Ectodermal cell (in vitro differentiated cells): Measurements from ENCODE around the gene AMDHD2.

Experiments used
- H3K27ac ChIP-seq: 2 replicates; pipeline ENCODE4 v1.7.0; 2013; ENCODE audit warnings: mild to moderate bottlenecking, low read depth, low read length; ENCODE audit not compliant: insufficient read depth, poor library complexity, severe bottlenecking
- H3K27me3 ChIP-seq: 2 replicates; pipeline ENCODE4 v1.7.0; 2013; ENCODE audit warnings: mild to moderate bottlenecking, low read length; ENCODE audit not compliant: insufficient read depth, control insufficient read depth, poor library complexity, severe bottlenecking
- H3K36me3 ChIP-seq: one replicate; pipeline ENCODE4 v1.7.0; 2013; ENCODE audit warnings: low read length; ENCODE audit not compliant: control insufficient read depth, insufficient read depth
- H3K4me1 ChIP-seq: one replicate; pipeline ENCODE4 v1.7.0; 2013; ENCODE audit warnings: low read length; ENCODE audit not compliant: control insufficient read depth, insufficient read depth
- H3K4me3 ChIP-seq: 2 replicates; pipeline ENCODE4 v1.7.0; 2013; ENCODE audit warnings: low read depth, low read length, control low read depth; ENCODE audit not compliant: insufficient read depth
- H3K9me3 ChIP-seq: 2 replicates; pipeline ENCODE4 v1.7.0; 2013; ENCODE audit warnings: mild to moderate bottlenecking, low read length, moderate library complexity; ENCODE audit not compliant: control insufficient read depth
- WGBS, 2 experiments: methylation state at CpG; one replicate each; pipeline ENCODE4 v1.1.7; 2013; ENCODE audit warnings: missing lambda C conversion rate in 2 of 2; 5-methylcytosine and 5-hydroxymethylcytosine counted together

The AMDHD2 gene

DNA sequence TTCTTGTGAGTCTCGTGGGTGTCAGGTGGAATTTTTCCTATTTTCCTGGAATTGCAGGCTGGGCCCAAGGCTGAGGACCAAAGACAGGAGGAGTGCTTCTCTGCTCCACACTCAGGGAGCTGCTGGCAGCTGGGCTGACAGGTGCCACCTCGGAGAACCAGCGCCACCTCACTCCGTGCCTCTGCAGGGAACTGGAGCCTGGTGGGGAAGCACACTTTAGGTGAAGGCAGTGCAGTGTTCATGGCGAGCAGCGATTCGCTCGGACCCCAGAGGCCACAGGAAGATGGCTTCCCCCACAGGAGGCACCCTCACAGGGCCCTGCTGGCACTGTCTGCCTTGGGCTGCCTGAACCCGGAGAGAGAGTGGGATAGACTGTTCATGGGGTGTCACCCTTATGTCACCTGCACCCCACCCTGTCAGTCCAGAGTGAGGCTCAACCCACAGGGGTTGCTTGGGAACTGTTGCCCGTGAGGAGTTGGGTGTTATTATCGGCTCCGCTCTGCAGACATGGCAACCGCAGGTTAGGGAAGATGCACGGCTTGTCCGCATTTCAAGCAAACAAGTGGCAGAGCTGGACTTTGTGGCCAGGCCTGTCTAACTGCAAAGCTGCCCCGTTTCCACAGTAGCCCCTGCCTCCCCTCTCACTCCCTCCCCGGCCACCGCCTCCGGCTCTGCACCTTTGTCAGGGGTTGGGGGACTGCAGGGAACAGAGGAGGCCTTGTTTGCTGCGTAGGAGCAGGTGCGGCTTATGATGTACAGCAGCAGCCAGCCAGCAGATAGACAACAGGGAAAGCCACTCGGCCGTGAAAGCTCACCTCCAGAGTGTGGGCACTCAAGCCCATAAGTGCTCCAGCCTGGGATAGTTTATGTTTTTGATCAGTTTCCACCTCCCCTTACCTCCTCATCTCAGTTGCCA is 29.7 kb upstream of the AMDHD2 start:
- Histone ChIP-seq H3K4me1 (peaks cover 4% of the 10 kb centered on the region), H3K27me3 (no peaks in the 10 kb centered on the region), H3K4me3 (no peak overlapping the region), H3K27ac (no peak overlapping the region), H3K36me3 (no peaks in the 10 kb centered on the region), H3K9me3 (no peaks in the 10 kb centered on the region)
- 92 to 94% methylated on average over 23 of the region's 23 CpGs for WGBS, 2 experiments

DNA sequence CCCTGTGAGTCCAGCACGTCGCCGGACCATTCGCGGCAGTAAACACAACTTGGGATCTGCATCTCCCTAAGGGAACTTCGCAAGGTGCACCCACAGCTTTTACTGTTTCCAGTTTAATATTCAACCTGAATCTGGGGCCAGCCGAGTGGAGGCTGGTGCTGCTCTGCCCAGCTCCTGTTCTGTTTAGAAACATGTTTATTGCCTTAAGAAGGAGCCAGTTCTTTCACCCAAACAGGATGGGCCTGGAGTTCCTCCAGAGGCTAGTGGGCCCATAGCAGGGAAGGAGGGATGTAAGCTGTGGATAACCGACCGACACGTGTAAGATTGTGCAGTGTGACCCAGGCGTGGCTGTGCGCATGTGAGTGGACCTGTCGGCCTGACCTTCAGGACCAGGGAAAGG is 27.9 kb upstream of the AMDHD2 start:
- H3K36me3 ChIP-seq = peaks cover 3% of the 10 kb centered on the region
- H3K27me3 ChIP-seq = no peaks in the 10 kb centered on the region
- no peaks in the 10 kb centered on the region for H3K4me1 ChIP-seq
- WGBS, 2 experiments = 95 to 96% methylated on average over 13 of the region's 13 CpGs
- no peak overlapping the region for H3K27ac ChIP-seq
- H3K4me3 ChIP-seq = no peak overlapping the region
- H3K9me3 ChIP-seq = no peaks in the 10 kb centered on the region

DNA sequence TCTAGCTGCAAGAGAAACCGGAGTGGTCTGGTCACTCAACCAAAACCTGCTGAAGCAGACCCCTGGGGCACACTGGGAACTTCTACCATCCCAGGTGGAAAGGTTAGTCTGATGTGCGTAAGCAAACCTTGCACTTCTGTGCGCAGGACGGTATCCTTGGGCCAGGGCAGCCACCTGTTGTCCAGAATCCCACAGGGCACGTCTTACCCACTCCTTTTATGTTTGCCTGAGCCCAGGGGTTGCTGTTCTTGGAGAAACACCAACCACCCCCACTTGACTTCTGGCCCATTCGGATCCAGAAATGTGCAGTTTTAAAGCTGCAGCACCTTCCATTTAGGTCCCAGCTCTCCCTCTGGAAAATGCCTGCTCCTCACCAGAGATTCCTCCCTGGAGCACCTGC is 26.6 kb upstream of the AMDHD2 start:
- H3K4me1 ChIP-seq = no peaks in the 10 kb centered on the region
- H3K27ac ChIP-seq = no peak overlapping the region
- H3K36me3 ChIP-seq = peaks cover 4% of the 10 kb centered on the region
- no peaks in the 10 kb centered on the region for H3K27me3 ChIP-seq
- no peak overlapping the region for H3K4me3 ChIP-seq
- 94 to 96% methylated on average over 6 of the region's 6 CpGs for WGBS, 2 experiments
- no peaks in the 10 kb centered on the region for H3K9me3 ChIP-seq

GRCh38 chr16:2494616-2495015 is 25.6 kb upstream of the AMDHD2 start:
- WGBS, 2 experiments = 85 to 96% methylated on average over 4 to 5 of the region's 5 CpGs
- peaks cover 4% of the 10 kb centered on the region for H3K36me3 ChIP-seq
- no peaks in the 10 kb centered on the region for H3K9me3 ChIP-seq
- no peak overlapping the region for H3K4me3 ChIP-seq
- H3K27me3 ChIP-seq = no peaks in the 10 kb centered on the region
- H3K4me1 ChIP-seq = no peaks in the 10 kb centered on the region
- H3K27ac ChIP-seq = no peak overlapping the region

GRCh38 chr16:2495041-2495440 is 25.1 kb upstream of the AMDHD2 start:
- H3K4me1 ChIP-seq = no peaks in the 10 kb centered on the region
- WGBS, 2 experiments = 94% methylated on average over 5 of the region's 5 CpGs
- no peaks in the 10 kb centered on the region for H3K9me3 ChIP-seq
- H3K36me3 ChIP-seq = peaks cover 4% of the 10 kb centered on the region
- no peak overlapping the region for H3K27ac ChIP-seq
- H3K4me3 ChIP-seq = no peak overlapping the region
- no peaks in the 10 kb centered on the region for H3K27me3 ChIP-seq

DNA sequence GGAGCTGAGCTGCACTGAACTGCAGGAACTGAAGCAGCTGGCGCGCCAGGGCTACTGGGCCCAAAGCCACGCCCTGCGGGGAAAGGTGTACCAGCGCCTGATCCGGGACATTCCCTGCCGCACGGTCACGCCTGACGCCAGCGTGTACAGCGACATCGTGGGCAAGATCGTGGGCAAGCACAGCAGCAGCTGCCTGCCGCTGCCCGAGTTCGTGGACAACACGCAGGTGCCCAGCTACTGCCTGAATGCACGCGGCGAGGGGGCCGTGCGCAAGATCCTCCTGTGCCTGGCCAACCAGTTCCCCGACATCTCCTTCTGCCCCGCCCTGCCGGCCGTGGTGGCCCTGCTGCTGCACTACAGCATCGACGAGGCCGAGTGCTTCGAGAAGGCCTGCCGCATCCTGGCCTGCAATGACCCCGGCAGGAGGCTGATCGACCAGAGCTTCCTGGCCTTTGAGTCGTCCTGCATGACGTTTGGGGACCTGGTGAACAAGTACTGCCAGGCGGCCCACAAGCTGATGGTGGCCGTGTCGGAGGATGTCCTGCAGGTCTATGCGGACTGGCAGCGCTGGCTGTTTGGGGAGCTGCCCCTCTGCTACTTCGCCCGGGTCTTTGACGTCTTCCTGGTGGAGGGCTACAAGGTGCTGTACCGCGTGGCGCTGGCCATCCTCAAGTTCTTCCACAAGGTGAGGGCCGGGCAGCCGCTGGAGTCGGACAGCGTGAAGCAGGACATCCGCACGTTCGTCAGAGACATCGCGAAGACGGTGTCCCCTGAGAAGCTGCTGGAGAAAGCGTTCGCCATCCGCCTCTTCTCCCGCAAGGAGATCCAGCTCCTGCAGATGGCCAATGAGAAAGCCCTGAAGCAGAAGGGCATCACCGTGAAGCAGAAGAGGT is 23.7 kb upstream of the AMDHD2 start:
- no peaks in the 10 kb centered on the region for H3K9me3 ChIP-seq
- peaks cover 4% of the 10 kb centered on the region for H3K36me3 ChIP-seq
- WGBS, 2 experiments = 95 to 96% methylated on average over 62 of the region's 62 CpGs
- H3K4me3 ChIP-seq = no peak overlapping the region
- H3K27ac ChIP-seq = no peak overlapping the region
- no peaks in the 10 kb centered on the region for H3K4me1 ChIP-seq
- no peaks in the 10 kb centered on the region for H3K27me3 ChIP-seq

GRCh38 chr16:2497116-2497630 is 23.0 kb upstream of the AMDHD2 start:
- 90 to 91% methylated on average over 21 of the region's 21 CpGs for WGBS, 2 experiments
- Histone ChIP-seq H3K36me3 (peaks cover 4% of the 10 kb centered on the region), H3K4me1 (peaks cover 5% of the 10 kb centered on the region), H3K27ac (no peak overlapping the region), H3K27me3 (no peaks in the 10 kb centered on the region), H3K9me3 (no peaks in the 10 kb centered on the region), H3K4me3 (no peak overlapping the region)

DNA sequence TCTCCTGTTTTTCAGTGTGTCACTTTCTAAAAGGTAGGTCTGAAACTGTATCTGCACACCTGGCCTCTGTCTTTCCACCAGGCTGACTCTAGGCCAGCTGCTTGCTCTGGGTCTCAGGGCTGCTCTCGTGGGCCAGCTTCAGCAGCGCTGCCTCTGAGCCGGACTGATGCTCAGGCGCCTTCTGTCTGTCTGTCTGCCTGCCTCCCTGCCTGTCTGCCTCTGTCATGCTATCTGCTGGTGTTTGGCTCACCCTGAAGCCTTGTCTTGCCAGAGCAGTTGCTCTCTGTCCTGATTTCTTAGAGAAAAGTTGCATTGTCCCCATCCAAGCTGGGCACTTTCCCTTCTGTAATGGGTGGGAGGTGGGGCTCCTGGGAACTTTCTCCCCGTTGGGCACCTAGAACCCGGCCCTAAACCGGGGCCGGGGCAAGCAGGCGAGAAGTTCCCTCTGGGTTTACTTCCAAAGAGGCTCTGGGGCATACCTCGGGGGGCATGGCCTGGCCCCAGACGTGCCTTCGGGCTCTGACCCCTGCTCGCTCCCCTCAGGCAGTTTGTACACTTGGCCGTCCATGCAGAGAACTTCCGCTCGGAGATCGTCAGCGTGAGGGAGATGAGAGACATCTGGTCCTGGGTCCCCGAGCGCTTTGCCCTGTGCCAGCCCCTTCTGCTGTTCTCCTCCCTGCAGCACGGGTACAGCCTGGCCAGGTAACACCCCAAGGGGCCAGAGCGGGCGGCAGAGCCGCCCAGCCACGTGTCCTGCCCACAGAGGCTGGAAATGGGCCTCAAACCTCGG is 22.3 kb upstream of the AMDHD2 start:
- Histone ChIP-seq H3K27ac (no peak overlapping the region), H3K36me3 (peaks cover 4% of the 10 kb centered on the region), H3K4me1 (peaks cover 10% of the 10 kb centered on the region), H3K9me3 (no peaks in the 10 kb centered on the region), H3K27me3 (no peaks in the 10 kb centered on the region), H3K4me3 (no peak overlapping the region)
- WGBS, 2 experiments = 95% methylated on average over 26 of the region's 26 CpGs

- Histone ChIP-seq H3K4me1 (peaks cover 10% of the 10 kb centered on the region), H3K9me3 (no peaks in the 10 kb centered on the region), H3K4me3 (no peak overlapping the region), H3K36me3 (peaks cover 4% of the 10 kb centered on the region), H3K27ac (no peak overlapping the region), H3K27me3 (no peaks in the 10 kb centered on the region)
- 93 to 94% methylated on average over 15 of the region's 15 CpGs for WGBS, 2 experiments
These were observed 21.5 kb upstream of the AMDHD2 start for GRCh38 chr16:2498531-2499253.
